ENCODE data around the gene CCDC144A.
"Not testable (repeated sequence)": the region's sequence is repeated elsewhere in the genome, so short reads cannot be mapped to it uniquely, and the experiment has no call there.

DNA sequence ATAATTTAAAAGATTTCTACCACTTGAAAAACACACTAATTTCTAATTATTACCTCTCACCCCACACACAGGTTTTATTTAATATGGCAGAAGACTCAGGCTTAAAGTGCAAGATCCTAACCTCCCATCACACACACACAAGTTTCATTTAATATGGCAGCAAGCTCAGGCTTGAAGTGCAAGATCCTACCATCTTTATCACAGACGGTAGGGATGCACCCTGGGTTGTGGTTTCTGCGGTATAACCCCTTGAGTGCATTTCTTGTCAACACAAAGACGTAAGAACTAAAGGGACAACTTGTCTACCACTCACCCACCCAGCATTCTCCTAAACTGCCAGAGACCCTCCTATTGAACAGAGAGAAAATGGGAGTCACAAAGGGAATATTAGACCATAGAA, 68.1 kb downstream of the CCDC144A start:
- TF ChIP-seq, protein P1, sequence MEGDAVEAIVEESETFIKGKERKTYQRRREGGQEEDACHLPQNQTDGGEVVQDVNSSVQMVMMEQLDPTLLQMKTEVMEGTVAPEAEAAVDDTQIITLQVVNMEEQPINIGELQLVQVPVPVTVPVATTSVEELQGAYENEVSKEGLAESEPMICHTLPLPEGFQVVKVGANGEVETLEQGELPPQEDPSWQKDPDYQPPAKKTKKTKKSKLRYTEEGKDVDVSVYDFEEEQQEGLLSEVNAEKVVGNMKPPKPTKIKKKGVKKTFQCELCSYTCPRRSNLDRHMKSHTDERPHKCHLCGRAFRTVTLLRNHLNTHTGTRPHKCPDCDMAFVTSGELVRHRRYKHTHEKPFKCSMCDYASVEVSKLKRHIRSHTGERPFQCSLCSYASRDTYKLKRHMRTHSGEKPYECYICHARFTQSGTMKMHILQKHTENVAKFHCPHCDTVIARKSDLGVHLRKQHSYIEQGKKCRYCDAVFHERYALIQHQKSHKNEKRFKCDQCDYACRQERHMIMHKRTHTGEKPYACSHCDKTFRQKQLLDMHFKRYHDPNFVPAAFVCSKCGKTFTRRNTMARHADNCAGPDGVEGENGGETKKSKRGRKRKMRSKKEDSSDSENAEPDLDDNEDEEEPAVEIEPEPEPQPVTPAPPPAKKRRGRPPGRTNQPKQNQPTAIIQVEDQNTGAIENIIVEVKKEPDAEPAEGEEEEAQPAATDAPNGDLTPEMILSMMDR (IDR thresholded peaks at IDR 0.05; ENCODE audit: low read length): not testable (repeated sequence)
- TF ChIP-seq EZH2phosphoT487 (IDR thresholded peaks at IDR 0.05; ENCODE audit: low read length): not testable (repeated sequence)

Measured in MM.1S (cell line).